OCI-M2 (cell line): ENCODE results near the gene RPTN.
"Not testable (repeated sequence)": the region's sequence is repeated elsewhere in the genome, so short reads cannot be mapped to it uniquely, and the experiment has no call there.

ENCODE experiments used
- DNase-seq: peaks from one replicate; lab custom pipeline; 2025; ENCODE audit not compliant: unreplicated experiment; lab: John Stamatoyannopoulos, UW

The RPTN gene

GRCh38 chr1:152165286-152166077 is 6.5 kb upstream of the RPTN start:
- no peak for DNase-seq

- DNase-seq, result no peak
Measured at GRCh38 chr1:152164517-152165136, 5.6 kb upstream of the RPTN start.

- no peak for DNase-seq
Measured at GRCh38 chr1:152162792-152163463, 3.9 kb upstream of the RPTN start.

GRCh38 chr1:152160576-152160975 is 1.5 kb upstream of the RPTN start:
- DNase-seq, result no peak

GRCh38 chr1:152153996-152154395 is 5.0 kb downstream of the RPTN start:
- no peak for DNase-seq

GRCh38 chr1:152151646-152152045 is 7.4 kb downstream of the RPTN start:
- no peak for DNase-seq

- no peak for DNase-seq
Measured at GRCh38 chr1:152148981-152149380, 10.0 kb downstream of the RPTN start.

- DNase-seq, result no peak
Measured at GRCh38 chr1:152148051-152148450, 11.0 kb downstream of the RPTN start.

- DNase-seq, result no peak
Measured at GRCh38 chr1:152145769-152146168, 13.3 kb downstream of the RPTN start.

GRCh38 chr1:152144674-152145183 is 14.3 kb downstream of the RPTN start:
- DNase-seq, result not testable (repeated sequence)

GRCh38 chr1:152143150-152143887 is 15.7 kb downstream of the RPTN start:
- no peak for DNase-seq

- DNase-seq, result no peak
Measured at GRCh38 chr1:152141971-152142584, 16.9 kb downstream of the RPTN start.

- no peak for DNase-seq
Measured at GRCh38 chr1:152137215-152137614, 21.8 kb downstream of the RPTN start.

- DNase-seq, result no peak
Measured at GRCh38 chr1:152130186-152130585, 28.8 kb downstream of the RPTN start.

GRCh38 chr1:152127673-152128072 is 31.4 kb downstream of the RPTN start:
- DNase-seq, result no peak

GRCh38 chr1:152125834-152126443 is 33.1 kb downstream of the RPTN start:
- no peak for DNase-seq

GRCh38 chr1:152118915-152119314 is 40.1 kb downstream of the RPTN start:
- no peak for DNase-seq

GRCh38 chr1:152115344-152115743 is 43.7 kb downstream of the RPTN start, which contains the start of gene TCHH:
Gene TCHH, minus strand, starts transcription at chr1:152115444. Its CDS starts 1,364 bp downstream, at chr1:152114080.
- no peak for DNase-seq

- DNase-seq, result no peak
Measured at GRCh38 chr1:152112885-152113432, 46.1 kb downstream of the RPTN start.
